HT1080 (cell line): Measurements from ENCODE around the gene CRIM1. TPM values are rescaled to one million over a fixed set of nuclear protein-coding genes. Genes with fewer than 3 reads are reported as not detected.

Source experiments
- DNase-seq: peaks from one replicate; pipeline ENCODE4 v3.0.0-alpha.2; 2015; ENCODE audit warnings: low read depth
- total RNA-seq: library from RNA; depleted of rRNA; stranded (reverse); fragments of >200 nt; shearing (Covaris generic); gene quantifications from 2 replicates; pipeline ENCODE4 v1.2.3, GENCODE V29; 2014

CRIM1 gene
- total RNA-seq, 1 experiment from 2014 or later = 135 TPM

GRCh38 chr2:36511858-36512603 is 156.5 kb downstream of the CRIM1 start:
- no peak for DNase-seq

- no peak for DNase-seq
Measured at GRCh38 chr2:36512705-36513104, 157.1 kb downstream of the CRIM1 start.

- DNase-seq = no peak
Measured at GRCh38 chr2:36513661-36514060, 158.1 kb downstream of the CRIM1 start.

GRCh38 chr2:36515538-36515937 is 160.0 kb downstream of the CRIM1 start:
- no peak for DNase-seq

GRCh38 chr2:36516136-36516870 is 160.7 kb downstream of the CRIM1 start:
- no peak for DNase-seq

GRCh38 chr2:36520431-36520830 is 164.9 kb downstream of the CRIM1 start:
- no peak for DNase-seq

- no peak for DNase-seq
Measured at GRCh38 chr2:36523153-36523552, 167.6 kb downstream of the CRIM1 start.

- DNase-seq = no peak
Measured at GRCh38 chr2:36525245-36525644, 169.7 kb downstream of the CRIM1 start.

GRCh38 chr2:36526226-36526625 is 170.6 kb downstream of the CRIM1 start:
- no peak for DNase-seq

GRCh38 chr2:36528274-36528673 is 172.7 kb downstream of the CRIM1 start:
- no peak for DNase-seq

- DNase-seq = no peak
Measured at GRCh38 chr2:36528766-36529392, 173.3 kb downstream of the CRIM1 start.

- DNase-seq = peak; percentile 25
Measured at GRCh38 chr2:36530178-36530982, 174.8 kb downstream of the CRIM1 start.

GRCh38 chr2:36530983-36531354 is 175.4 kb downstream of the CRIM1 start:
- no peak for DNase-seq

GRCh38 chr2:36534275-36534799 is 178.8 kb downstream of the CRIM1 start:
- DNase-seq = no peak

- no peak for DNase-seq
Measured at GRCh38 chr2:36535099-36535498, 179.5 kb downstream of the CRIM1 start.

GRCh38 chr2:36536776-36537175 is 181.2 kb downstream of the CRIM1 start:
- DNase-seq = no peak

GRCh38 chr2:36538335-36538734 is 182.8 kb downstream of the CRIM1 start:
- DNase-seq = no peak

GRCh38 chr2:36539631-36540030 is 184.1 kb downstream of the CRIM1 start:
- peak; percentile 60 for DNase-seq

- DNase-seq = no peak
Measured at GRCh38 chr2:36540986-36541754, 185.6 kb downstream of the CRIM1 start.

- DNase-seq = no peak
Measured at GRCh38 chr2:36541891-36542595, 186.5 kb downstream of the CRIM1 start.
